ENCODE results near the gene THRA.

Gene THRA

DNA sequence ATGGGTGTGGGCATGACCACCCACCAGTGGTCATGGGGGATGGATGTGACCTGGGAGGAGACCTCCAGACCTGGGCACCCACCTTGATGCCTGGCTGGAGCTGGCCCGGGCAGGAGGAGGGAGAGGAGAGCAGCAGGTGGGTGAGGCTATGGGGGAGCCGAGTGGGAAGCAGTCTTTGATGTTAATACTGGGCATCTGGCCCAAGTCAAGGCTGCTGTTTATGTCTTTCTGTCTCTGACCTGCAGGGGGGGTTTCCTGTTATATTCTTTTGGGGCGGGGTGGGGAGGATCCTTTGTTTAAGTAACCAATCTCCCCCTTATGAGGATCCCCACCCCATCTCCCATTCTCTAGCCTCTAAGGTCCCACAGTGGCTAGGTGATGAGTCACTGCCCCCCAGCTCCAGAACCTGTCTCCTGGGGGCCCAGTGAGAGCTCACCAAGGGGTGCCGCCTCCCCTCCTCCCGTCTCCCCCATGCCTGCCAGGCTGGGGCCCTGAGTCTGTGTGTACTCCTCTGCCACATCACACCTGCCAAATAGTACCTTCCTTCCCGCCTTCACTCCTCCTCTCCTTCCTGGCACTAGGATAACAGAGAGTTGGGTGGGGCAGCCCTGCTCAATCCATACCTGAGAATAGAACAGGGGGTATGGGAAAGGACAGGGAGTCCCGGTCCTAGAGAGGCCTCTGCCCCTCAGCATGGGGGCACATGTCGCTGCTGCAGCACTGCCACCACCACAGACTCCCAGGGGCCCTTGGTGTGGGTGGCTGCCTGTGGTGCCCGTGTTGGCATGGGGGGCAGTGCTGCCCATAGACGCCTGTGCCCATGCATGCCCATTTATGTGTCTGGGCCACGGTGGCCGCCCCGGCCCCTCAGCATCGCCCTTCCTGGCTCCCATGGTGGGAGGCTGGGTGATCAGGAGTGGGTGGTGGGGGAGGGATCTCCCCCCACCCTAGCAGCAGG lies 7.3 kb downstream of the THRA start:
- no peak for DNase-seq (ENCODE audit: insufficient read length)

DNA sequence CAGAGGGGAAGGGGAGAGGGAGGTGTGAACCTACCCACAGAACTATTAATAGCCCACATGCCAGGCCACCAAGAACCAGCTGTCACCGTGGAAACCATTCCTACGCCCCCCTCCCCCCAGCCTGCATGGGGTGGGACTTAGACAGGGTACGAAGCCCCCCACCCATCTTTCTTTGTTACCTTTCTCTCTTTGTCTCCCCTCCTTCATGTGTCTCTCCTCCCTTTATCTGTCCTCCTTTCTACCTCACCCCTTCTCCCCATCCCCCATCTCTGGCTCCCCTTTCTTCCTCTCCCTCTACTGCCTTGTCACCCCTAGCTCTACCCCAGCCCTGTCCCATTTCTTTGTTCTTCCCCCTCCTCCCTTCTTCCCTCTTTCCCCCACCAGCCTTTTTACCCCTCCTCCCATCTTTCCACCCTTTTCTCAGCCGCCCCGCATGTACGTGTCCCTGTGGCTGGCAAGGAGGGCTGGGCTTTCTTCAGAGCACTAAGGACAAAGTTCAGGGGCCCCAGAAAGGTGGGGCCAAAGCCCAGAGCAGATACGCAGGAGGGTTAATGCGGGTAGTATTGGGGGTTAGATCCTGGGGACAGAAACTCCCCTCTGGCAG lies 8.0 kb downstream of the THRA start:
- FAIRE-seq (no peak), DNase-seq (ENCODE audit: insufficient read length) (no peak)
- TF ChIP-seq POLR2AphosphoS5 (IDR thresholded peaks at IDR 0.05; ENCODE audit: low read depth, low read length) (no peak), TAF1 (IDR thresholded peaks at IDR 0.05; ENCODE audit: borderline replicate concordance, low read depth, low read length) (no peak), POLR2A (IDR thresholded peaks at IDR 0.05; ENCODE audit: low read depth, low read length) (no peak)

More for the DNA sequence above, 7.3 kb downstream of the THRA start:
- peak; percentile 79 for FAIRE-seq
- TF ChIP-seq POLR2A (IDR thresholded peaks at IDR 0.05; ENCODE audit: low read depth, low read length): no peak
- TF ChIP-seq POLR2AphosphoS5 (IDR thresholded peaks at IDR 0.05; ENCODE audit: low read depth, low read length): no peak
- TF ChIP-seq TAF1 (IDR thresholded peaks at IDR 0.05; ENCODE audit: borderline replicate concordance, low read depth, low read length): no peak

DNA sequence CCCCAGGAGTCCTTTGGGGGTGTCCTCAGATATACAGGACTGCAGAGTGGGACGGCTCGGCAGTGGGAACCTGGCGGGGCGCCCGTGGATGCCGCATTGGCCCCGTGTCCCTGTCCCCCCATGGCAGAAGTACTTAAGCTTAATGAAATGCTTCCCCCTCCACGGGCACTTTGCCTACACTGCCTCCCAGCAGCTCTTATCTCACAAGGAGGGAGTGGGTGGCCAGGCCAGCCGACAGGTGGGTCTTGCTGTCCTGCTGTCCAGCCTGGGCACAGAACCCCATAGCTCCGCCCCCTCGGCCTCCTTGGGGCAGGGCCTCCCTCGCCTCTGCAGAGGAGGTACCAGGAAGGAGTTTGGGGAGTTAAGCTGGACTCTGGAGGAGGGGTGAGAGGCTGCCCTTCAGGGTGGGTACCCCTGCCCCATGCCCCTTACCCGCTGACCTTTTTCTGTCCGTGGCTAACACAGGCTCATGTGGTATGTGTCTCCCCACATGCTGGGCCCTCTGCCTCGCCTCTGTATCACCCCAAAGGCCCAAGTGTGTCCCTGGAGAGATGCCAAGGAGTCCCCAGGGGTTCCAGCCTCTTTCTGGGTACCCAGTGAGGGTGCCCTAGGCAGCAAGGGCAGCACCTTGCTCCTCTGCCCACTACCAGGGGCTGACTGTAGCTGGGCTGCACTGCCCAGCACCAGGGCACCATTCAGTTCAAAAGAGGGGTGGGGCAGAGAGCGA lies 8.7 kb downstream of the THRA start:
- TF ChIP-seq POLR2A (IDR thresholded peaks at IDR 0.05; ENCODE audit: low read depth, low read length) (no peak), POLR2AphosphoS5 (IDR thresholded peaks at IDR 0.05; ENCODE audit: low read depth, low read length) (no peak), TAF1 (IDR thresholded peaks at IDR 0.05; ENCODE audit: borderline replicate concordance, low read depth, low read length) (no peak)
- DNase-seq (ENCODE audit: insufficient read length) (no peak), FAIRE-seq (no peak)

DNA sequence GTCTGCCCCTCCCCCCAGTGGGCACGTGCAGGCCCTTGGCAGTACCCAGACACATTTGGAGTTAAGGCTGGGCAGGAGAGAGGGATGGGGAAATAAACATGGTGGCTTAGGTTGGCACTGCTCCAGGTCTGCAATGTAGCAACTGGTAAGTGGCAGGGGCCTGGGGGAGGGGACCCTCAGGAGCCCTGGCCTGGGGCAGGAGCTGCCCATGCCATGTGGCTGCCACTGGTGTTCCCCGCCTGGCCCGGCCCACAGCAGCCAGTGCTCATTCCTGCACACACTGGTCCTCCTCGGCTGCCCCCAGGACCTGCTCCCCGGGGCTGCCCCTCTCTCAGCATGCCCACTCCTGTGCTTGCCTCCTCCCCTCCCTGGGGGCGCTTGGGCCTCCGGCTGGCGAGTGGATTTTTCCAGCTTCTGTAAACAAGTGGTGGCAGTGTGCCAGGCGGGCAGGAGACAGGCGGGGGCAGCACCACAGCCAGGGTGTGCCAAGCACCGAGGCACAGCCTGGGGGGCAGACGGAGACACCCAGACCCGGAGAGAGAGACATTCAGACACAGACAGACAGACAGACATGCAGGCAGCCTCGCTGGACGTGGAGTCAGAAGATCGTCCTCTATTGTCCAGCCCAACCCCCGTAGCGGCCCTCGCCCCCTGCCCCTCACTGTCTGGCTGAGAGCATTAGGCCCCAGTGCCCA lies 9.4 kb downstream of the THRA start:
- FAIRE-seq: no peak
- TF ChIP-seq POLR2AphosphoS5 (IDR thresholded peaks at IDR 0.05; ENCODE audit: low read depth, low read length) (no peak), POLR2A (IDR thresholded peaks at IDR 0.05; ENCODE audit: low read depth, low read length) (no peak), TAF1 (IDR thresholded peaks at IDR 0.05; ENCODE audit: borderline replicate concordance, low read depth, low read length) (no peak)
- DNase-seq (ENCODE audit: insufficient read length): no peak

DNA sequence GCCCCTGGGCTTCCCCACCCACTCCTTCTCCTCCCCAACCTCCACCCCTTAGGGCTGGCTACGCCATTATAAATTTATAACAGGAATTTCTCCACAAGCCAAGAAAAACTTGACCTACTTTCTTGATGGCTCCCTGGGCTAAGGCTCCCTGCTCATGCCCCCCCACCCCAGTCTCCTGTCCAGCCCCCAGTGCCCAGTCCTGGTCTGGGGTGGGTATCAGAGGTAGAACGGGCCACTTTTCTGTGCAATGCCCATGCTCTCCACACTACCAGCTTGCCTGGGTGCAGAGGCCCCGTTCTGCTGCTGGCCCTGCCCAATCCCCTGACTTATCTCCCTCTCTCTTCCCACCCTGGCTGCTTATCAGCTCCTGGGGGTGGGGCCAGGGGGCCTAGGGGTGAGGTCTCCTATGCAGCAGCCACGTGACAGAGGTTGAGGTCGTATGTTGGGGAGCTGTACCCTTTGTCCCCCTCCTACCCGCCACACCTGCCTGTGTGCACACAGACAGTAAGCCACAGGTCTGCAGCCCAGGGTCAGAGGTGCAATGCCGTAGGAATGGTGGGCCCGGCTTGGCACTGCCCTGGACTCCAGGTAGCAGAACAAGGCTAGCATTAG lies 10.1 kb downstream of the THRA start:
- no peak for TF ChIP-seq TAF1 (IDR thresholded peaks at IDR 0.05; ENCODE audit: borderline replicate concordance, low read depth, low read length)
- no peak for TF ChIP-seq POLR2AphosphoS5 (IDR thresholded peaks at IDR 0.05; ENCODE audit: low read depth, low read length)
- TF ChIP-seq POLR2A (IDR thresholded peaks at IDR 0.05; ENCODE audit: low read depth, low read length): no peak
- DNase-seq (ENCODE audit: insufficient read length) (no peak), FAIRE-seq (no peak)

DNA sequence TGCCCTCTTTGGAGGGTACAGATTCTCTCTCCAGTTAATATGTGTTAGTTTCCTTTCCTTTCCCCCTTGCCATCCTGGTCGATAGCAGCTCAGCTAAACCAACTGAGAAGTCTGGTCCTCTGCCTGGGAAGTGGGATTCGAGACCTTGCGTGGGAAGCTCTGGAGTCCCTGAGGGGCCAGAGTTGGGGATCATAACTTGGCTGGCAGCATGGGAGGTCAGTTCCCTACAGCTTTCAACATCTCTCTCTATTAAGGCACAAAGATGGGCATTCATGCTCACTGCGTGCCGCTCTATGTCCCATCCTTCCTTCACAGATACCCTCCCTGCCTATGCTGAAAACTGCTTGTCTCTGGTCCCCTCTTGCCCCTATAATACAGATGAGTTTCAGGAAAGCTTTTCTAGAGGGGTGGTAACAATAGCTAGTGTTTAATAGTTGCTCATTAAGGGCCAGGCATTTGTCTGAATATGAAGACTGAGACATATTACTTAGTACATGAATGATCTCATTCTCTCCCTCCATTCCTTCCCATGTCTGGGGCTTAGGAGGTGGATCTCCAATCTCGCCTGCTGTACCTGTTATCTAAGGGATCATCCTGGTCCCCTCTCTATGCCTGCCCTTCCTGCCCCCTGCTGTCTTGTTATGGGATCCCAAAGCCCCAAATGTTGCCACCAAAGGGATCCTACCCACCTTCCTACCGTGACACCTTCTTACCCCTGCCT lies 10.8 kb downstream of the THRA start:
- FAIRE-seq (no peak), DNase-seq (ENCODE audit: insufficient read length) (no peak)
- no peak for TF ChIP-seq TAF1 (IDR thresholded peaks at IDR 0.05; ENCODE audit: borderline replicate concordance, low read depth, low read length)
- no peak for TF ChIP-seq POLR2AphosphoS5 (IDR thresholded peaks at IDR 0.05; ENCODE audit: low read depth, low read length)
- no peak for TF ChIP-seq POLR2A (IDR thresholded peaks at IDR 0.05; ENCODE audit: low read depth, low read length)

DNA sequence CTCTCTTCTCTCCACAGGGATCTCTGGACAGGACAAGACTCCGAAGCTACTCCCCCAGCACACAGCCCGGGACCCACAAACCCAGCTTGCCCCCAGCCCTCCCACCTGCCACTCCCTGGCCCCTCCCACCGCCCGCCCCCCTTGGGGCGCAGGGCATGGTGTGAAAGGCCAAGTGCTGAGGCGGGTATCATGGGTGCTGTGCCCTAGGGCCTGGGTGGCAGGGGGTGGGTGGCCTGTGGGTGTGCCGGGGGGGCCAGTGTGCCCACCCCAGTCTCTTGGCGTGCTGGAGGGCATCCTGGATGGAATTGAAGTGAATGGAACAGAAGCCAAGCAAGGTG lies 11.4 kb downstream of the THRA start:
- FAIRE-seq (no peak), DNase-seq (ENCODE audit: insufficient read length) (no peak)
- TF ChIP-seq POLR2A (IDR thresholded peaks at IDR 0.05; ENCODE audit: low read depth, low read length) (no peak), POLR2AphosphoS5 (IDR thresholded peaks at IDR 0.05; ENCODE audit: low read depth, low read length) (no peak), TAF1 (IDR thresholded peaks at IDR 0.05; ENCODE audit: borderline replicate concordance, low read depth, low read length) (no peak)

DNA sequence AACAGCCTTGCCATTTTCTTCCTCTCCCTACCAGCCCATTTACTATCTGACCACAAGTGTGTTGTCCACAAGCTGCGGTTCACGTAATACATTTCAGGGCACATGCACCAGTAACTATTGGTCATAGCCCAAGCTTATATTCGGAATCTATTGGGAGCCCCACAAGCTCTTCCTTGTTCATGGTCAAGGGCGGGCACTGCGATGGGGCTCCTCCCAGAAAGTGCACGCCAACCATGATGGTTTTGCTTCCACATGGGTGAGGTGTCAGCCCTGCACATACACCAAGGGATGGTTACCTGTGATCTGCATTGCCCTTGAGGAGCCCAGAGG lies 12.1 kb downstream of the THRA start:
- FAIRE-seq (no peak), DNase-seq (ENCODE audit: insufficient read length) (no peak)
- TF ChIP-seq POLR2A (IDR thresholded peaks at IDR 0.05; ENCODE audit: low read depth, low read length): no peak

DNA sequence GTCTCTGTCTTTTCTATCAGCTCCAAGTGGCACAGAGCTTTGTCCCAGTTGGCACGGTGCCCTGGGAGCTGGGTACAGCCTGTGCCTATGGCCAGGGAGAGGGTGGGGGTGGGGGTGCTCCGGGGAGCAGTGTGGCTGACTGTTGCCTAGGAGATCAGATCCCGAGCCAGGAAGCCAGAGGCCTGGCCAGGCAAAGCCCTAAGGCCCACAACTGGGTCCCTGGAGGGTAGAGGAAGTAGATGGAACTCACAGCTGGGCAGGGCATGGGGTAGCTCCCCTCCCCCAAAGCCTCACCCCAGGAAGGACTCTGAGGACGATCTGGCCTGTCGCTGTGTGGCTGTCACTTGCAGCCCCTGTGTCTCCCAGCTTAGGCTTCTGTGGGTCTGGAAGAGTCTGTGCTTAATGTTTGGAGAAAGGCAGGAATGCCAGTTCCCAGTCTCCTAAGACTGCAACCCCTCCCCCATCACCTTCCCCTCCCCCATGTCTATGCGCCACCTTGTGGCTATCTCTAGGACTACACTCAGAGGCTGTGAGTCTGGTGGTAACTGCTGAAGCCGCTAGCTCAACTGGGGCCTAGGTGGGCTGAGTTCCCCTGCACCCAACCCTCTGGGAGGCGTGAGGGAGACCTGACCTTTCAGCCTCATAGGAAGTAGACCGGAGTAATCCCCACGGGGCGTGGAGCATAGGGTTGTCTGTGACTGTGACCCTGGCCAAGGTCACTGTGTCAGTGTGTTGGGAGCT lies 12.6 kb downstream of the THRA start:
- peak; percentile 94 for FAIRE-seq
- DNase-seq (ENCODE audit: insufficient read length): no peak
- TF ChIP-seq TAF1 (IDR thresholded peaks at IDR 0.05; ENCODE audit: borderline replicate concordance, low read depth, low read length) (no peak), POLR2AphosphoS5 (IDR thresholded peaks at IDR 0.05; ENCODE audit: low read depth, low read length) (no peak), POLR2A (IDR thresholded peaks at IDR 0.05; ENCODE audit: low read depth, low read length) (no peak)

DNA sequence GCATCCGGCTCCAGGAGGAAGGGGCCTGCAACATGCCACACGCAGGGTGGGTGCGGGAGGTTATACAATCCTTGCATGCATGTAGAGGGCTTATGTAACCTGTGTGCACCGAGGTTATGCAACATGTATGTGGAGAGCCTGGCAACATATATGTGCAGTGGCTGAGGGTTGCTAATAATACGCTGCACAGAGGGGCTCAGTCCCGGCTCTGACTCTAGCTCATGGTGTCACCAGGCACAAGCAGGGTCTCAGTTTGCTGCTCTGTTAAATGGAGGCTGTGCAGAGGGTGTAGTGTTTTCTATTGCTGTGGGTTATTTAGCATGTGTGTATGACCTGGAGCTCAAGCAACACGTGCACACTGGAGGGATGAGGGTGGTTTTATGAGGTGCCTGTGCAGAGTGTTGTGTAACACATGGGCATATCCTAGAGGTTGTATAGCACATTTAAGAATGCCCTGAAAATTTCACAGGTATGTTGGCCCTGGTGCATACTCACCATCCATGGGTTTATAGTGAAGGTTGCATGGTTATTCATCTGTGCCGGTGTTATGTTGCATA lies 13.3 kb downstream of the THRA start:
- FAIRE-seq: peak; percentile 67

More for the DNA sequence above, 13.3 kb downstream of the THRA start:
- TF ChIP-seq POLR2AphosphoS5 (IDR thresholded peaks at IDR 0.05; ENCODE audit: low read depth, low read length) (no peak), POLR2A (IDR thresholded peaks at IDR 0.05; ENCODE audit: low read depth, low read length) (no peak), TAF1 (IDR thresholded peaks at IDR 0.05; ENCODE audit: borderline replicate concordance, low read depth, low read length) (no peak)
- DNase-seq (ENCODE audit: insufficient read length): no peak

All from GM12892 (cell line).